KMS-11 (cell line): ENCODE data around the gene FLNA.

Source experiments
- H2AFZ ChIP-seq: fragments of 200-600 bp; sonication (generic); 2 replicates; pipeline ENCODE4 v1.6.1; 2016; ENCODE audit warnings: antibody characterized with exemption, mixed run types, low read depth
- H3K27ac ChIP-seq: fragments of 200-600 bp; sonication (generic); 2 replicates; pipeline ENCODE4 v1.6.1; 2016; ENCODE audit warnings: mild to moderate bottlenecking, mixed run types
- H3K27me3 ChIP-seq: fragments of 200-600 bp; sonication (generic); 2 replicates; pipeline ENCODE4 v1.6.1; 2017; ENCODE audit warnings: mild to moderate bottlenecking, low read depth, mixed run types, moderate library complexity; ENCODE audit not compliant: insufficient read depth
- H3K36me3 ChIP-seq: fragments of 200-600 bp; sonication (generic); 2 replicates; pipeline ENCODE4 v1.6.1; 2017; ENCODE audit warnings: mild to moderate bottlenecking, mixed run types; ENCODE audit not compliant: insufficient read depth
- H3K4me1 ChIP-seq: fragments of 200-600 bp; sonication (generic); 2 replicates; pipeline ENCODE4 v1.6.1; 2016; ENCODE audit warnings: mild to moderate bottlenecking, low read depth, mixed run types; ENCODE audit not compliant: poor library complexity, severe bottlenecking
- H3K4me2 ChIP-seq: fragments of 200-600 bp; sonication (generic); 2 replicates; pipeline ENCODE4 v1.7.0; 2016; ENCODE audit warnings: mild to moderate bottlenecking, mixed run types
- H3K4me3 ChIP-seq: fragments of 200-600 bp; sonication (generic); IDR thresholded peaks from 2 replicates; pipeline ENCODE4 v1.6.1; 2017; ENCODE audit warnings: low read depth, low read length, mixed read lengths; ENCODE audit not compliant: insufficient read depth
- H3K79me2 ChIP-seq: fragments of 200-600 bp; sonication (generic); 2 replicates; pipeline ENCODE4 v1.6.1; 2016; ENCODE audit warnings: low read depth, mixed run types; ENCODE audit not compliant: insufficient read depth
- H3K9ac ChIP-seq: fragments of 200-600 bp; sonication (generic); 2 replicates; pipeline ENCODE4 v1.6.1; 2016; ENCODE audit warnings: mild to moderate bottlenecking, mixed run types
- H4K20me1 ChIP-seq: fragments of 200-600 bp; sonication (generic); 2 replicates; pipeline ENCODE4 v1.6.1; 2016; ENCODE audit warnings: mild to moderate bottlenecking, mixed run types; ENCODE audit not compliant: insufficient read depth
- TF ChIP-seq, protein P1 (sequence below): fragments of 200-600 bp; sonication (generic); conservative IDR thresholded peaks from 2 replicates; pipeline ENCODE4 v1.6.1; 2017; ENCODE audit warnings: low read depth, mild to moderate bottlenecking, antibody characterized with exemption, low read length, moderate library complexity, mixed read lengths

The FLNA gene

GRCh38 chrX:154323537-154323936, 50.9 kb downstream of the FLNA start:
- Histone ChIP-seq H3K4me1 (peaks cover 10% of the 10 kb centered on the region), H4K20me1 (no peaks in the 10 kb centered on the region), H3K4me3 (no peak overlapping the region), H2AFZ (no peak overlapping the region), H3K36me3 (no peaks in the 10 kb centered on the region), H3K27ac (no peak overlapping the region), H3K27me3 (peaks cover 3% of the 10 kb centered on the region; the same call in 1 of the 2 replicates), H3K4me2 (no peak overlapping the region), H3K9ac (no peak overlapping the region), H3K79me2 (no peaks in the 10 kb centered on the region)
- TF ChIP-seq, protein P1, sequence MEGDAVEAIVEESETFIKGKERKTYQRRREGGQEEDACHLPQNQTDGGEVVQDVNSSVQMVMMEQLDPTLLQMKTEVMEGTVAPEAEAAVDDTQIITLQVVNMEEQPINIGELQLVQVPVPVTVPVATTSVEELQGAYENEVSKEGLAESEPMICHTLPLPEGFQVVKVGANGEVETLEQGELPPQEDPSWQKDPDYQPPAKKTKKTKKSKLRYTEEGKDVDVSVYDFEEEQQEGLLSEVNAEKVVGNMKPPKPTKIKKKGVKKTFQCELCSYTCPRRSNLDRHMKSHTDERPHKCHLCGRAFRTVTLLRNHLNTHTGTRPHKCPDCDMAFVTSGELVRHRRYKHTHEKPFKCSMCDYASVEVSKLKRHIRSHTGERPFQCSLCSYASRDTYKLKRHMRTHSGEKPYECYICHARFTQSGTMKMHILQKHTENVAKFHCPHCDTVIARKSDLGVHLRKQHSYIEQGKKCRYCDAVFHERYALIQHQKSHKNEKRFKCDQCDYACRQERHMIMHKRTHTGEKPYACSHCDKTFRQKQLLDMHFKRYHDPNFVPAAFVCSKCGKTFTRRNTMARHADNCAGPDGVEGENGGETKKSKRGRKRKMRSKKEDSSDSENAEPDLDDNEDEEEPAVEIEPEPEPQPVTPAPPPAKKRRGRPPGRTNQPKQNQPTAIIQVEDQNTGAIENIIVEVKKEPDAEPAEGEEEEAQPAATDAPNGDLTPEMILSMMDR = no peak

GRCh38 chrX:154322890-154323289, 51.5 kb downstream of the FLNA start:
- H4K20me1 ChIP-seq = no peaks in the 10 kb centered on the region
- peaks cover 3% of the 10 kb centered on the region; the same call in 1 of the 2 replicates for H3K27me3 ChIP-seq
- no peaks in the 10 kb centered on the region for H3K79me2 ChIP-seq
- H3K4me3 ChIP-seq = no peak overlapping the region
- peaks cover 10% of the 10 kb centered on the region for H3K4me1 ChIP-seq
- no peak overlapping the region for H3K9ac ChIP-seq
- H3K4me2 ChIP-seq = no peak overlapping the region
- TF ChIP-seq, protein P1 = no peak
- no peaks in the 10 kb centered on the region for H3K36me3 ChIP-seq
- no peak overlapping the region for H3K27ac ChIP-seq
- H2AFZ ChIP-seq = no peak overlapping the region

- H3K4me1 ChIP-seq = peaks cover 10% of the 10 kb centered on the region
- no peak overlapping the region for H3K4me3 ChIP-seq
- H3K27ac ChIP-seq = no peak overlapping the region
- H3K4me2 ChIP-seq = peak overlapping the region; percentile 9; the same call in 1 of the 2 replicates
- H3K9ac ChIP-seq = no peak overlapping the region
- no peaks in the 10 kb centered on the region for H4K20me1 ChIP-seq
- peak overlapping the region; percentile 10; the same call in 1 of the 2 replicates for H2AFZ ChIP-seq
- TF ChIP-seq, protein P1 = no peak
- H3K79me2 ChIP-seq = no peaks in the 10 kb centered on the region
- no peaks in the 10 kb centered on the region for H3K36me3 ChIP-seq
- H3K27me3 ChIP-seq = peaks cover 3% of the 10 kb centered on the region; the same call in 1 of the 2 replicates
These were observed 52.8 kb downstream of the FLNA start for GRCh38 chrX:154321594-154321993.

- Histone ChIP-seq H3K4me3 (no peak overlapping the region), H3K36me3 (no peaks in the 10 kb centered on the region), H3K9ac (no peak overlapping the region), H3K79me2 (no peaks in the 10 kb centered on the region), H3K4me1 (peaks cover 10% of the 10 kb centered on the region), H3K4me2 (no peak overlapping the region), H3K27ac (no peak overlapping the region), H4K20me1 (no peaks in the 10 kb centered on the region), H2AFZ (no peak overlapping the region), H3K27me3 (peaks cover 3% of the 10 kb centered on the region; the same call in 1 of the 2 replicates)
- TF ChIP-seq, protein P1 = no peak
These were observed 53.3 kb downstream of the FLNA start for GRCh38 chrX:154321152-154321551.
